ENCODE data around the gene BATF3. TPM values are rescaled to one million over a fixed set of nuclear protein-coding genes. Genes with fewer than 3 reads are reported as not detected.

The BATF3 gene
- polyA plus RNA-seq, 2 of the 4 experiments (the other 2 are of a cell fraction): 6.4 to 8.9 TPM

DNA sequence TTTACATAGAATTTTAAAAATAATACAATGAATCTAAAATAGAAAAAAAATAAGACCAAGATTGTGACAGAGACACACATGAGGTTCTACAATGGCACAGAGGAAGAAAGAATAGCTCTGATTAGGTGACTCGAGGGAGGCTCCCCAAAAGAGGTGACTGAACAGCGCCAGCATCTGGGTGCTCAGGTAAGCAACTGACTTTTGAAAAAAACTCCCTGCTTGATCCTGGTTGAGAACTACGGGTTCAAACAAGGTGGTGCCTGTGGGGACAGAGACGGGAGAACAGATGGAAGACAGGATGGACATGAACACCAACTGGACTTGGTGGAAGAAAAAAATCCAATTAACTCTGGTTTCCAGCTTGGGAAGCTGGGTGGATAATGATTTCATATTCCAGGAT lies 22.5 kb downstream of the BATF3 start (continued):
- TF ChIP-seq, protein P1, sequence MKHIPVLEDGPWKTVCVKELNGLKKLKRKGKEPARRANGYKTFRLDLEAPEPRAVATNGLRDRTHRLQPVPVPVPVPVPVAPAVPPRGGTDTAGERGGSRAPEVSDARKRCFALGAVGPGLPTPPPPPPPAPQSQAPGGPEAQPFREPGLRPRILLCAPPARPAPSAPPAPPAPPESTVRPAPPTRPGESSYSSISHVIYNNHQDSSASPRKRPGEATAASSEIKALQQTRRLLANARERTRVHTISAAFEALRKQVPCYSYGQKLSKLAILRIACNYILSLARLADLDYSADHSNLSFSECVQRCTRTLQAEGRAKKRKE (CRISPR knock-in tag; IDR thresholded peaks at IDR 0.05; ENCODE audit: low read depth): no peak
- TF ChIP-seq FOXS1 (CRISPR knock-in tag; IDR thresholded peaks at IDR 0.05): no peak
- no peak for TF ChIP-seq POLR2AphosphoS2 (conservative IDR thresholded peaks at IDR 0.05; ENCODE audit: low read length)
- TF ChIP-seq MYC (IDR thresholded peaks at IDR 0.05; ENCODE audit: borderline replicate concordance, low read length): no peak

DNA sequence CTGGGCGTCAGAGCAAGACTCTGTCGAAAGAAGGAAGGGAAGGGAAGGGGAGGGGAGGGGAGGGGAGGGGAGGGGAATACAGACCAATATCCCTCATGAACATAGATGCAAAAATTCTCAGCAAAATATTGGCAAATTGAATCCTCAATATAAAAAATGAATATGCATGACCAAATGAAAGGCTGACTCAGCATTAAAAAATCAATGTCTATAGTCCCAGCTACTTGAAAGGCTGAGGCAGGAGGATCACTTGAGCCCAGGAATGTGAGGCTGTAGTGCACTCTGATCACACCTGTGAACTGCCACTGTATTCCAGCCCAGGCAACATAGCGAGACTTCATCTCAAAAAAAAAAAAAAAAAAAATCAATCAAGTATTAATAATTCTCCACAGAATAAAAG lies 24.0 kb downstream of the BATF3 start:
- ATAC-seq (no peak), FAIRE-seq (no peak), DNase-seq (ENCODE audit: low read depth in 1 of 2, low spot score in 1 of 2) (no peak)
- POLR2A ChIA-PET: no interaction called here
- Histone ChIP-seq H3K27ac (no peak overlapping the region), H3K4me3 (no peak overlapping the region), H3K9me3 (no peaks in the 10 kb centered on the region), H3K4me1 (peaks cover 14% of the 10 kb centered on the region), H3K4me2 (no peak overlapping the region)
- TF ChIP-seq, protein P2, sequence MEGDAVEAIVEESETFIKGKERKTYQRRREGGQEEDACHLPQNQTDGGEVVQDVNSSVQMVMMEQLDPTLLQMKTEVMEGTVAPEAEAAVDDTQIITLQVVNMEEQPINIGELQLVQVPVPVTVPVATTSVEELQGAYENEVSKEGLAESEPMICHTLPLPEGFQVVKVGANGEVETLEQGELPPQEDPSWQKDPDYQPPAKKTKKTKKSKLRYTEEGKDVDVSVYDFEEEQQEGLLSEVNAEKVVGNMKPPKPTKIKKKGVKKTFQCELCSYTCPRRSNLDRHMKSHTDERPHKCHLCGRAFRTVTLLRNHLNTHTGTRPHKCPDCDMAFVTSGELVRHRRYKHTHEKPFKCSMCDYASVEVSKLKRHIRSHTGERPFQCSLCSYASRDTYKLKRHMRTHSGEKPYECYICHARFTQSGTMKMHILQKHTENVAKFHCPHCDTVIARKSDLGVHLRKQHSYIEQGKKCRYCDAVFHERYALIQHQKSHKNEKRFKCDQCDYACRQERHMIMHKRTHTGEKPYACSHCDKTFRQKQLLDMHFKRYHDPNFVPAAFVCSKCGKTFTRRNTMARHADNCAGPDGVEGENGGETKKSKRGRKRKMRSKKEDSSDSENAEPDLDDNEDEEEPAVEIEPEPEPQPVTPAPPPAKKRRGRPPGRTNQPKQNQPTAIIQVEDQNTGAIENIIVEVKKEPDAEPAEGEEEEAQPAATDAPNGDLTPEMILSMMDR (IDR thresholded peaks at IDR 0.05): no peak
- TF ChIP-seq MAFK (IDR thresholded peaks at IDR 0.05; ENCODE audit: partially characterized antibody): peak; percentile 92
- no peak for TF ChIP-seq RAD21 (conservative IDR thresholded peaks at IDR 0.05 in 1 of 2, IDR thresholded peaks at IDR 0.05 in 1 of 2)
- TF ChIP-seq EHF (CRISPR knock-in tag; IDR thresholded peaks at IDR 0.05): no peak
- TF ChIP-seq PHF8 (IDR thresholded peaks at IDR 0.05; ENCODE audit: borderline replicate concordance, low read depth): no peak
- WGBS (ENCODE audit: missing lambda C conversion rate): 98% methylated on average over 2 of the region's 3 CpGs
- CTCF ChIA-PET: interaction anchor here (0.6 to 7.5 kb wide), 3 partner anchors 9 to 157 kb away, joined by 3 to 71 read pairs (median 9); no protein-coding TSS in a partner anchor

DNA sequence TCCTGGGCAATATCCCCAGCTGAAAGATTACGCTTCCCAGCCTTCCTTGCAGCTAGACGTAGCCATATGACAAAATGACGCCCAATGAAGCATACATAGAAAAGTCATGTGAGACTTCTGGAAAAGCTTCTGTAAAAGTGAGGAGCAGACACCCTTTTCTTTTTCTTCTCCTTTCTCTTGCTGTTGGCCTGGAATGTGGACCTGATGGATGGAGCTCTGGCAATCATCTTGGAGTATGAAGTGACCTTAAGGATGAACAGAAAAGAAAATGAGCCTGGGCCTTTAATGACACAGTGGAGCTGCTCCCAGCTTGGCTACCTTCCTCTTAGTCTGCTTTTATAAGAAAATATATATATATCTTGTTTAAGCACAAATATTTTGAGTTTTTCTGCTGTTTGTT lies 24.8 kb downstream of the BATF3 start:
- FAIRE-seq: no peak
- Histone ChIP-seq H3K4me3 (no peak overlapping the region), H3K9me3 (no peaks in the 10 kb centered on the region), H3K4me2 (no peak overlapping the region), H3K27ac (no peak overlapping the region), H3K4me1 (peaks cover 14% of the 10 kb centered on the region)
- TF ChIP-seq ZC3H11A (IDR thresholded peaks at IDR 0.05) (no peak), ZNF302 (CRISPR knock-in tag; IDR thresholded peaks at IDR 0.05) (no peak), FOSB (CRISPR knock-in tag; IDR thresholded peaks at IDR 0.05) (no peak)
- TF ChIP-seq, protein P3, sequence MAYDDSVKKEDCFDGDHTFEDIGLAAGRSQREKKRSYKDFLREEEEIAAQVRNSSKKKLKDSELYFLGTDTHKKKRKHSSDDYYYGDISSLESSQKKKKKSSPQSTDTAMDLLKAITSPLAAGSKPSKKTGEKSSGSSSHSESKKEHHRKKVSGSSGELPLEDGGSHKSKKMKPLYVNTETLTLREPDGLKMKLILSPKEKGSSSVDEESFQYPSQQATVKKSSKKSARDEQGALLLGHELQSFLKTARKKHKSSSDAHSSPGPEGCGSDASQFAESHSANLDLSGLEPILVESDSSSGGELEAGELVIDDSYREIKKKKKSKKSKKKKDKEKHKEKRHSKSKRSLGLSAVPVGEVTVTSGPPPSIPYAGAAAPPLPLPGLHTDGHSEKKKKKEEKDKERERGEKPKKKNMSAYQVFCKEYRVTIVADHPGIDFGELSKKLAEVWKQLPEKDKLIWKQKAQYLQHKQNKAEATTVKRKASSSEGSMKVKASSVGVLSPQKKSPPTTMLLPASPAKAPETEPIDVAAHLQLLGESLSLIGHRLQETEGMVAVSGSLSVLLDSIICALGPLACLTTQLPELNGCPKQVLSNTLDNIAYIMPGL (CRISPR knock-in tag; IDR thresholded peaks at IDR 0.05; ENCODE audit: borderline replicate concordance): no peak
- TF ChIP-seq, protein P4, sequence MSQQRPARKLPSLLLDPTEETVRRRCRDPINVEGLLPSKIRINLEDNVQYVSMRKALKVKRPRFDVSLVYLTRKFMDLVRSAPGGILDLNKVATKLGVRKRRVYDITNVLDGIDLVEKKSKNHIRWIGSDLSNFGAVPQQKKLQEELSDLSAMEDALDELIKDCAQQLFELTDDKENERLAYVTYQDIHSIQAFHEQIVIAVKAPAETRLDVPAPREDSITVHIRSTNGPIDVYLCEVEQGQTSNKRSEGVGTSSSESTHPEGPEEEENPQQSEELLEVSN (IDR thresholded peaks at IDR 0.05; ENCODE audit: borderline replicate concordance, low read depth): no peak
- TF ChIP-seq, protein P5, sequence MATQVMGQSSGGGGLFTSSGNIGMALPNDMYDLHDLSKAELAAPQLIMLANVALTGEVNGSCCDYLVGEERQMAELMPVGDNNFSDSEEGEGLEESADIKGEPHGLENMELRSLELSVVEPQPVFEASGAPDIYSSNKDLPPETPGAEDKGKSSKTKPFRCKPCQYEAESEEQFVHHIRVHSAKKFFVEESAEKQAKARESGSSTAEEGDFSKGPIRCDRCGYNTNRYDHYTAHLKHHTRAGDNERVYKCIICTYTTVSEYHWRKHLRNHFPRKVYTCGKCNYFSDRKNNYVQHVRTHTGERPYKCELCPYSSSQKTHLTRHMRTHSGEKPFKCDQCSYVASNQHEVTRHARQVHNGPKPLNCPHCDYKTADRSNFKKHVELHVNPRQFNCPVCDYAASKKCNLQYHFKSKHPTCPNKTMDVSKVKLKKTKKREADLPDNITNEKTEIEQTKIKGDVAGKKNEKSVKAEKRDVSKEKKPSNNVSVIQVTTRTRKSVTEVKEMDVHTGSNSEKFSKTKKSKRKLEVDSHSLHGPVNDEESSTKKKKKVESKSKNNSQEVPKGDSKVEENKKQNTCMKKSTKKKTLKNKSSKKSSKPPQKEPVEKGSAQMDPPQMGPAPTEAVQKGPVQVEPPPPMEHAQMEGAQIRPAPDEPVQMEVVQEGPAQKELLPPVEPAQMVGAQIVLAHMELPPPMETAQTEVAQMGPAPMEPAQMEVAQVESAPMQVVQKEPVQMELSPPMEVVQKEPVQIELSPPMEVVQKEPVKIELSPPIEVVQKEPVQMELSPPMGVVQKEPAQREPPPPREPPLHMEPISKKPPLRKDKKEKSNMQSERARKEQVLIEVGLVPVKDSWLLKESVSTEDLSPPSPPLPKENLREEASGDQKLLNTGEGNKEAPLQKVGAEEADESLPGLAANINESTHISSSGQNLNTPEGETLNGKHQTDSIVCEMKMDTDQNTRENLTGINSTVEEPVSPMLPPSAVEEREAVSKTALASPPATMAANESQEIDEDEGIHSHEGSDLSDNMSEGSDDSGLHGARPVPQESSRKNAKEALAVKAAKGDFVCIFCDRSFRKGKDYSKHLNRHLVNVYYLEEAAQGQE (IDR thresholded peaks at IDR 0.05): no peak
- TF ChIP-seq, protein P6, sequence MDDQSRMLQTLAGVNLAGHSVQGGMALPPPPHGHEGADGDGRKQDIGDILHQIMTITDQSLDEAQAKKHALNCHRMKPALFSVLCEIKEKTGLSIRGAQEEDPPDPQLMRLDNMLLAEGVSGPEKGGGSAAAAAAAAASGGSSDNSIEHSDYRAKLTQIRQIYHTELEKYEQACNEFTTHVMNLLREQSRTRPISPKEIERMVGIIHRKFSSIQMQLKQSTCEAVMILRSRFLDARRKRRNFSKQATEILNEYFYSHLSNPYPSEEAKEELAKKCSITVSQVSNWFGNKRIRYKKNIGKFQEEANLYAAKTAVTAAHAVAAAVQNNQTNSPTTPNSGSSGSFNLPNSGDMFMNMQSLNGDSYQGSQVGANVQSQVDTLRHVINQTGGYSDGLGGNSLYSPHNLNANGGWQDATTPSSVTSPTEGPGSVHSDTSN (IDR thresholded peaks at IDR 0.05): no peak
- ChIA-PET CTCF (interaction anchor here (0.6 to 7.5 kb wide), 6 partner anchors 8 to 219 kb away, joined by 3 to 71 read pairs (median 5); no protein-coding TSS in a partner anchor), POLR2A (no interaction called here)
- no peak for ATAC-seq
- 96% methylated on average over 3 of the region's 3 CpGs for WGBS (ENCODE audit: missing lambda C conversion rate)
- no peak for DNase-seq (ENCODE audit: low read depth in 1 of 2, low spot score in 1 of 2)
